ENCODE results near the gene DHRS13.

Gene DHRS13

DNA sequence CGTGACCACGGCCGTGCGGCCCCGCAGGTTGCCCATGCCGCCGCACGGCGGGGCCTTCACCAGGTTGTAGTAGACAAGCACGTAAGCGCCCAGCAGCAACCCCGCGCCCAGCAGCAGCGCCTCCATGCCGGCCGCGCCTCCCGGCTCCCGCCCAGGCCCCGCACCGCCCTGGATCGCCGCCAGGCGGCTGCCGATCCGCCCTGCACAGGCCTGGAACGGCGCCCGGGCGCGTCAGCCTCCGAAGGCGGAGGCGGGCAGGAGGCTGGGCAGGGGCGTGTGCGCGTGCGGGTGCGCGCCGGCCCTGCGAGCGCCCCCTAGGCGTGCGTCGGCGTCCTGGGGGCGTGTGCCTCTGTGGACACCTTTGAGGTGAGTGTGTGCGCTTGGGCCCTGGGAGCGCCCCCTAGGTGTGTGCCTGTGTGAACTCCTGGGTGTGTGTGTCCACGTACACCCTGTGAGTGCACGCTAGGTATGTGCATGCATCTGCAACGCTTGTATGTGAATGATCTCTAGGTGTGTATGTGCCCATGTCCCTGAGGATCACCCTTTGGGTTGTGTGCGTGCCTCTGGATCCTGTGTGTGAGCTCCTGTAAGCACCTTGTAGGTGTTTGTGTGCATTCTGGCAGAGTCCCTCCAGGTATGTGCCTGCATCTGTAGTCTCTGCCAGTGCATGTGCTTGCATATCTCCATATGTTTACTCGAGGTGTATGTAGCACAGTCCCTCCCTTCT, at the start of gene DHRS13:
Gene DHRS13, minus strand, starts transcription at position 261 of the 727 bp plus-strand sequence. Its CDS starts 135 bp downstream, at position 126.
- peak; percentile 88 for DNase-seq (ENCODE audit: low read depth)

DNA sequence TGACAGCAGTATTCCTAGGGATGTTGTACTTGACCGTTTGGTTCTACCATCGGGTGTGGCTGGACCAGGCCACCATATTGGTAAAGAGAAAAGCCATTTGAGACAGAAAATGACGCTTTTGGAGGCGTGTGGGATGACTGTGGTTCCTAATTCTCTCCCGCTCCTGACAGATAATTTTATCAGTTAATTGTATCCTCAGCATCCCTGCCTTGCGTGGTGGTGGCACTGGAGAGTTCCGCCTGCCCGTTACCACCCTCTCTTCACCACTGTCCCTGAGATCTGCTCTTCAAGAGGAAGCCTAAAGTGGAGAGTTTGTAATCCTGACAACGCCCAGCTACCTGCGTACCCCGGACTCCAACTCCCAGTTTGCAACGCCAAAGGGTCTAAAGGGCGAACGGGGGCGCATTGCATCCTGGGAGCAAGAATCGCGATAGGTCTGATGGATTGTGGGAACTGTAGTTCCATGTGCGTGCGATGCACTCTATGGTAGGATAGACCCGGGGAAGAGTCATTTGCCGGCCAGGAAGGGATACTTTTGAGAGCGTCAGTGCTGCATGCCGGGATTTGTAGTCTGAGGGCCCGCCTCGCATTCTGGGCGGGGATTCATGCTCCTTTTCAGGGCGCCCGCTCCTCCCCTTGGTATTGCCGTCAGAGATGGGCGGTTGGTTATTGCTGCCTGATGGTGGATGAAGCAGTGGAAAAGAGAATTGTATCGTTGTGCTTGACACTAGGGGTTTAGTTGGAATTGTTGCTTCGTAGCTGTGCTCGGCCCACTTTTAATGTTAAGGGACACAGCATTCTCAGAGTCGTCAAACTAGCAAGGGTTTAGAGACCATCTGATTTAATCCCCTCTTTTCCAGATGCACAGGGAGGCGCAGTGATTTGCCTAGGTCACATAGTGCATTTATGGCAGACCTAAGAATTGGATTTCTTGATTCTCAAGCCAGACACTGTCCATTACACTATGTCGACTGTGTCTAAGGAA, 49.4 kb upstream of the DHRS13 start:
- DNase-seq (ENCODE audit: low read depth), result peak; percentile 100

DNA sequence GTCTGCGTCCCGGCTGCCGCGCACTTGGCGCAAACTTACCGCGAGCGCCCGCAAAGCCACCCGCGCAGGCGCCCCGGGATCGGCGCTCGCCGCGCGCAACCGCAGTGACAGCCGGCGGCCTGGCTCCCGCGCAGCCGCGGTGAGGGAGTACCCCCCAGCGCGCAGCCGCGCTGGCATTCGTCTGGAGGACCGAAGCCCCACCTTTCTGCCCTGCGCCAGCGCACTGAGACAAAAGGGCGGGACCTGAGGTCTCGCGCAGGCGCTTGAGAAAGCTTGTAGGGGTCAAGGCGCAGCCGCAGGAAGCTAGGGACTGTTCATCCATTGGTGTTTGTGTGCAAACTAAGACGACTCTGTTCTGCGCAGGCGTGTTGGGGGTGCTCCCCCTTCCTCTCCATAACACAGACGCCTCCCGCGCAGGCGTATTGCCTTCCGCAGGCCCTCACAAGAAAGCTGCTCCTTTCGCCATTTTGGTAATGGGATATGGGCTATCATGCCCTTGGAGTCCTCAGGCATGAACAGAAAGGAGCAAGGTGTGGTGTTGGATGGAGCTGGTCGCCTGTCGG, 48.6 kb upstream of the DHRS13 start, which contains the start of gene PHF12:
Gene PHF12, minus strand, starts transcription at position 91 of the 563 bp plus-strand sequence. CDS start 558 bp downstream, outside the sequence.
- DNase-seq (ENCODE audit: low read depth), result peak; percentile 100

- no peak for DNase-seq (ENCODE audit: low read depth)
Observed at GRCh38 chr17:28950752-28951427, 48.0 kb upstream of the DHRS13 start.

DNA sequence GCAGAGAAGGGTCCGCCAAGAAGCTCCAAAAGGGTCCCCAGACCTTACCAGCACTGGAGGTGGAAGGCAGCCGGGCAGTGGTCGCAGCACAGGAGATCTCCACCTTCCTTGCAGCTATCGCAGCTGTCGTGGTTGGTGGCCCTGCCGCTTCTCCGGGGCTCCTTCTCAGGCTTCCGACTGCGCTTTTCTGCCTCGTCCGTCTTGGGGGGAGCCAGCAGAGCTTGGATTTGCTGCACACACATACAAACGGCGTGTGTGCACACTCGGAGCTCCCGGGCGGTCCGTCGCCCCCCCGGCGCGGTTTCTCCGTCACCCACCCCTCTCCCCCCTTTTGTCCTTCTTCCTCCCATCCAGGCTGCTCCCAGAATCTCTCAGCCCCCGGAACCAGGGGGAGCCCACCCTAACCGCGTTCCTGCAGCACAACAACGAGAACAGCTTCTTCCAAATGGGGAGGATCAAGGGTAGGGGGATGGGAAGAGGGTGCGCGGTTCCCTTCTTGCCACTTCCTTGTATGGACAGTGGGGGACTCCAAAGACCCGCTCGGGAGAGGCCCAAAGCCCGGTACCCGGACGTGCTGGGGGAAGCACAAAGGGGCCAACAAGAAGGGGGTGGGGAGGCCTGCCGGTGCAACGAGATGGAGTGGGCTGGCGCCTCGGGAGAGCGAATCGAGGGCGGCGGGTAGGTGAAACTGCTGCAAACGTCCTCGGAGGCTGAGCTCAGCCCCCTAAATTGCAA, 47.3 kb upstream of the DHRS13 start:
- DNase-seq (ENCODE audit: low read depth), result peak; percentile 45

GRCh38 chr17:28949185-28950016, 46.5 kb upstream of the DHRS13 start:
- DNase-seq (ENCODE audit: low read depth), result peak; percentile 54

DNA sequence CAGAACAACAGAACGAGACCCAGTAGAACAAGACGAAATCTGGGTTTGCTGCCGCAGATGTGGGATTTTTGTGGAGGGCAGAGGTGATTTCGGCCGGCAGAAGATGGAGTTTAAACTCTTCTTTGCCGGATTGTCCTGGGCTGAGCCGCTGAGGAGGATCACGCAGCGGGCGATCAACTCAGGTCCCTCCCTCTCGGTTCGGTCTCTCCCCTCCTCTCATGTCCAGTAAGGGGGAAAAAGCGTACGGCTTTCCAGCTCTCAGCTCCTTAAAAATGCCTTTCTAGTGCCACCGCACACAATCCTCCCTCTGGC, 46.0 kb upstream of the DHRS13 start:
- peak; percentile 52 for DNase-seq (ENCODE audit: low read depth)

DNA sequence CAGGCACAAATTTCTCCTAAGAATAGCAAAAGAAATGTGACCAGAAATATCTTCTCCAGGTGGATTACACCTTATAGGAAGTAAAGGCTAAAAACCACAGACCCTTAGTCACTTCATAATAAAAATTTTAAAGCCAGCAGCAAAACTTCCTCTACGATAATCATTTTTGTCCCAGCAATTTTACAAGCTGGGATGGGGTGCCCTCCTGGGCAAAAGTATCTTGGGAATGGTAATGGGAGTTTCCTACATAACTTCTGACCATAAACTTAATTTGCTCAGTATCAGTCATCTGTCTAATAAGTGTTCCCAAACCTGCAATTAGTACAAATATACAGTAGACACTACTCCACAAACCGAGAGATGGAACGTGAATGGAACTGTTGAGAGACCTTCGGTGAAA, 45.5 kb upstream of the DHRS13 start:
- no peak for DNase-seq (ENCODE audit: low read depth)

DNA sequence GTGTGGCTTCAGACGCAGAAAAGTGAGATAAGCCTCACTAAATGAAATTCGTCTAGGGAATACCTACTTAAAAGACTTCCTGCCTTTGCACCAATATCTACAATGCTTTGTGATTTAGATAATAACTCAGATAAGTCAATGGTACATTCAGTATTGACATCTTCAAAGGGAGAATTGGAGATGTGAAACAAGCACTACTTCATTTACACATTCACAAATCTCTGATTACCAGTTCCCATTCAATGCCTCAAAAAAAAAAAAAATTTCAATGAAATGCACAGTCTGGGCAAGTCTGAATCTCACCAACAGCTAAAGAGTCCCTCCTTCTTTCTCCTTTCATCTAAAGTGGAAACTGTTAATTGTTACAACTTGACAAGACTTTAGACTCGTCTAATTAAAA, 44.8 kb upstream of the DHRS13 start:
- DNase-seq (ENCODE audit: low read depth), result no peak

GRCh38 chr17:28946239-28946638, 43.4 kb upstream of the DHRS13 start:
- peak; percentile 69 for DNase-seq (ENCODE audit: low read depth)

DNA sequence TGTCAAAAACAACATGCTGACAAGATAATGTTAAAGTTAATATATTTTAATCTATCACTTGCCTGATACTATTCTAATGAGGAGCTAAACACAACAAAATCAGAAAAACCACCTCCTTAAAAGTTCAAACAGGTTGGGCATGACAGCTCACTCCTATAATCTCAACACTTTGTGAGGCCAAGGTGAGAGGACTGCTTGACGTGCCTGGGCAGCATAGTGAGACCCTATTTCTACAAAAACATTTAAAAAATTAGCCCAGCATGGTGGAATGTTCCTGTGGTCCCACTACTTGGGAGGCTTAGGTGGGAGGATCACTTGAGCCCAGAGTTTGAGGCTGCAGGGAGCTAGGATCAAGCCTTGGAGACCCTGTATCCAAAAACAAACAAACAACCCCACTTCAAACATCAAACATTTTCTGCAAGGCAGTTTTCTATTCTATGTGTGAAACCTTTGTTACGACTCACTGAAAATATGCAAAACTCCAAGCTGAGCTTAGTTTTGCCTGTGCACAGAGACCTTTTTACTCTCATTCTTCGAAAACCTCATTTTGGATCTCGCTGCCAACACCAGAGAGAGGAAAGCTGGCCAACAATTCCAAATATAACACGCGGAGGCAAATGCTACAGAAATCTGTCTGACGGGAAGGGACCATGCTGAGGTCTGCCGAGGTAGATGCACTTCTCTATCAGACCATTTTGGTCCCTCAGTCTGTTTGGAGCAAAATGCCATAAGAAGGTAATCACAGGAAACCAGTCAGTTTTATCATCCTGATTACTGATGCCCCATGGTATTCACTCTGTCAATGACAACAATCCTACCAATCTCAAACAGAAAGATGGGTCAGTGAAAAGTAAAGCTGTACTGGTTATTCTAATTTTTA, 42.2 kb upstream of the DHRS13 start:
- peak; percentile 42 for DNase-seq (ENCODE audit: low read depth)

DNA sequence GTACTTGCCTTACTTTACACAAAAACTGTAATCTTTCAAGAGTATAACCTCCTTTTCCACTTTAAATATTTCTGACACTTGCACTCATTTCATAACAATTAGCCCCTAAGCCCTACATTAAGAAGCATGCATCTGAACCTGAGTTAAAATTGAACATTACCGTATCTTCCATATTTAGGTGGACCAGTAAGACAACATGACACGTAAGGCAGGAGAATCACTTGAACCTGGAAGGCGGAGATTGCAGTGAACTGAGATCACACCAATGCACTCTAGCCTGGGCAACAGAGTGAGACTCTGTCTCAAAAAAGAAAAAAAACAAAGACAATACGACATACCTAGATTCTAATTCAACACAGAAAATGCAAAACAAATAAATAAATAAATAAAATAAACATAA, 41.5 kb upstream of the DHRS13 start:
- DNase-seq (ENCODE audit: low read depth), result no peak

DNA sequence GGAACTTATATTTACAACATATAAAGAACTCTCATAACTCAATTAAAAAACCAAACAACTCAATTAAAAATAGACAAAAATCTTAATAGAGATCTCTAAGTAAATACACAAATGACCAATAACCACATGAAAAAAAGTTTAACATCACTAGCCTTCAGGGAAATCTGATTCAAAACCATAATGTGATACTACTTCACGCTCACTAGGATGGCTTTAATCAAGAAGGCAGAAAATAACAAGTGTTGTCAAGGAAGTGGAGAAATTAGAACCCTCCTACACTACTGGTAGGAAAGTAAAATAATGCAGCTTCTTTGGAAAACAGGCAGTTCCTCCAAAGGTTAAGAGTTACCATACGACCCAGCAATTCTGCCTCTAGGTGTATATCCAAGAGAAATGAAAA, 40.0 kb upstream of the DHRS13 start:
- no peak for DNase-seq (ENCODE audit: low read depth)

DNA sequence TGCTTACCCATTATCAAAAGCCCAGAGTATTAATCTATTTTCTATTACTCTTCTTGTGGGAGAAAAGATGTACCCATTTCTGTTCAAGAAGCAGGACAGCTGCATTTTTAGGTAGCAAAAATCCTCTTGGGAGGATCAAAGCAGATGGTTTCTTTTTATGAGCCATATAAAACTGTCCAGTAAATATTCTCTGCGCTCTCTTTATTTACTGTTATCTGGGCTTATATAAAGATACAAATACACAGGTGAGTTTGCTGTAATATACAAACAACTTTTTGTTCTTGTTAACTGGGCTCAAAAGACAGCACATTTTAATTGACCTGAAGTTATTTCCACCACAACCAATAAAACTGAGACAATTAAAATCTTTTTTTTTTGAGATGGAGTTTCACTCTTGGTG, 38.4 kb upstream of the DHRS13 start:
- no peak for DNase-seq (ENCODE audit: low read depth)

GRCh38 chr17:28940675-28941074, 37.8 kb upstream of the DHRS13 start:
- DNase-seq (ENCODE audit: low read depth), result no peak

GRCh38 chr17:28940142-28940541, 37.3 kb upstream of the DHRS13 start:
- no peak for DNase-seq (ENCODE audit: low read depth)

DNA sequence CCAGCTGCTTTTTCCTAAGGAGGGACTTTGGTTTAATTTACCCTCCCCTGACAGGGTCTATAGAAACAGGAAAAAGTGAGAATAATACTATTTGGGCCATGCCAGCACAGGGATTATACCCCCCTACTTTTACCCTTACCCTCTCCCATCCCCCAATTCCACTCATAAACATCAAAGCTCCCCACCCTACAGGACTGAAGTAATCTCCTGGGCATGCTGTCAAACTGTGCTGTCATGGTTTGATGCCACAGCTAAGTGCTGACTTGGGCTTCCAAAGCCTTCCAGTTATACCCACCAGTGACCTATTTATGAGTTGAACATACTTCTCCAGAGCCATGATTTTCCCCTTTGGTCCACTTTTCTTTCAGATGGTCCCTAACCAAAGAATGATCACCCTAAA, 35.7 kb upstream of the DHRS13 start:
- DNase-seq (ENCODE audit: low read depth), result peak; percentile 23

GRCh38 chr17:28937044-28937729, 34.3 kb upstream of the DHRS13 start:
- DNase-seq (ENCODE audit: low read depth), result peak; percentile 55
